ENCODE results near the gene COX5A. TPM values are rescaled to one million over a fixed set of nuclear protein-coding genes. Genes with fewer than 3 reads are reported as not detected.

The COX5A gene
- total RNA-seq, 1 donor from 2014 or later = 133 TPM

GRCh38 chr15:74872702-74873035, 65.2 kb downstream of the COX5A start:
- Mint-ChIP-seq H3K27ac (ENCODE audit: unreplicated experiment) (peak overlapping the region; percentile 98), H3K27me3 (ENCODE audit: low read depth) (no peaks in the 10 kb centered on the region), H3K4me1 (ENCODE audit: low read depth) (peaks cover 50% of the 10 kb centered on the region), H3K9me3 (ENCODE audit: low read depth) (no peaks in the 10 kb centered on the region), H3K36me3 (ENCODE audit: low read depth) (no peaks in the 10 kb centered on the region), H3K4me3 (ENCODE audit: unreplicated experiment) (peak overlapping the region; percentile 90)
- no peak for DNase-seq (ENCODE audit: low spot score)
- TF ChIP-seq CTCF (IDR thresholded peaks at IDR 0.05) = no peak

DNA sequence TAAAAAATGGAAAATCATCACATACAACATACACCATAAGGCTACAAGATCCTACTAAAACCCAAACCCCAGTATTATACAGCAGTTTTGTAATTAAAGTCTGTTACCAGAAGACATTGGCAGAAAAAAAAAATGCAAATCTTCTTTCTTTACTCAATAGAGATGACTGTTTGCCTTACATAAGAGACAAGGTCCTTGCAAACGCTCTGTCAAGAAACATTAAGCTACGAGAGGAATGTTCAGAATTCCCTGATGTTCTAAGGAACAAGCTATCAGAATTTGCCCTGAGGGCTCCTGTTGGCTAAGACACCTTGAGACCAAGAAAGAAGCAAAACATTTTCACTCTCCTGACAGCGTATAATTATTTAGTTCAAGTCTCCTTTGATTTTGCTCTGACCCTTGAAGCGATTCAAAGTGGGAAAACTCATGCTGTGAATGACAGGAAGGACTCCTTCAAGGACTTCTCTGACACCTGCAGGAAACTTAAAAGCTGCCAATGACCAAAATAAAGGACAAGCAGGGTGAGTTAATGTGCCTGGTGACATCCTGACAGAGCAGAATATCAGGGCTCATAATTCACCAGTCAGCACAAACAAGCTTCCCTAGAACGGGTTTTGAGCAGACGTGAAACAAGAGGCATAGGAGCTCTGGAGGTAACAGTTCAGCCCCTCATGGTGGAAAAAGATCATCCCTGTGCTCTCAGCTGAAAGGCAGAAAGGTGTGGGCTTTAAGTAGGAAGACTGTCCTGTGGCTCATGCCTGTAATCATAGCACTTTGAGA, 67.2 kb downstream of the COX5A start:
- Mint-ChIP-seq H3K27me3 (ENCODE audit: low read depth) (no peaks in the 10 kb centered on the region), H3K9me3 (ENCODE audit: low read depth) (no peaks in the 10 kb centered on the region), H3K36me3 (ENCODE audit: low read depth) (no peaks in the 10 kb centered on the region), H3K4me3 (ENCODE audit: unreplicated experiment) (peak overlapping the region; percentile 62), H3K4me1 (ENCODE audit: low read depth) (peaks cover 69% of the 10 kb centered on the region), H3K27ac (ENCODE audit: unreplicated experiment) (peak overlapping the region; percentile 96)
- DNase-seq (ENCODE audit: low spot score) = no peak
- TF ChIP-seq CTCF (IDR thresholded peaks at IDR 0.05) = no peak

Other genes with a start within 250 kb of the COX5A start
- gene EDC3, start 242.0 kb downstream of the COX5A start, total RNA-seq = 32.8 to 46.0 TPM (median 41.0 TPM) in 3 replicates
- gene CYP1A1, start 212.5 kb downstream of the COX5A start, total RNA-seq = 0.22 to 0.67 TPM (median 0.27 TPM) in 3 replicates
- gene CYP1A2, start 189.2 kb downstream of the COX5A start, total RNA-seq = not detected in 3 replicates
- 39.9 to 47.4 TPM (median 41.5 TPM) in 3 replicates for gene CSK, start 156.0 kb downstream of the COX5A start, total RNA-seq
- gene LMAN1L, start 125.2 kb downstream of the COX5A start, total RNA-seq = 0.82 TPM in 1 of 3 replicates, not detected in the others
- gene CPLX3, start 111.4 kb downstream of the COX5A start, total RNA-seq = not detected in 3 replicates
- 24.3 to 29.0 TPM (median 24.5 TPM) in 3 replicates for gene ULK3, start 94.9 kb downstream of the COX5A start, total RNA-seq
- gene SCAMP2, start 64.7 kb downstream of the COX5A start, total RNA-seq = 67.4 to 75.5 TPM (median 67.9 TPM) in 3 replicates
- 27.6 to 29.2 TPM (median 28.2 TPM) in 3 replicates for gene MPI, start 48.0 kb downstream of the COX5A start, total RNA-seq
- 78.0 to 97.6 TPM (median 89.9 TPM) in 3 replicates for gene FAM219B, start 31.2 kb downstream of the COX5A start, total RNA-seq
- gene RPP25, start 18.7 kb upstream of the COX5A start, total RNA-seq = 12.2 to 17.8 TPM (median 17.7 TPM) in 3 replicates
- 20.6 to 29.3 TPM (median 22.4 TPM) in 3 replicates for gene SCAMP5, start 57.5 kb upstream of the COX5A start, total RNA-seq
- gene PPCDC, start 85.5 kb upstream of the COX5A start, total RNA-seq = 7.3 to 12.9 TPM (median 8.7 TPM) in 3 replicates

Data from chondrocyte (in vitro differentiated cells).